Measurements from ENCODE around the gene HPCAL1.

Gene HPCAL1

DNA sequence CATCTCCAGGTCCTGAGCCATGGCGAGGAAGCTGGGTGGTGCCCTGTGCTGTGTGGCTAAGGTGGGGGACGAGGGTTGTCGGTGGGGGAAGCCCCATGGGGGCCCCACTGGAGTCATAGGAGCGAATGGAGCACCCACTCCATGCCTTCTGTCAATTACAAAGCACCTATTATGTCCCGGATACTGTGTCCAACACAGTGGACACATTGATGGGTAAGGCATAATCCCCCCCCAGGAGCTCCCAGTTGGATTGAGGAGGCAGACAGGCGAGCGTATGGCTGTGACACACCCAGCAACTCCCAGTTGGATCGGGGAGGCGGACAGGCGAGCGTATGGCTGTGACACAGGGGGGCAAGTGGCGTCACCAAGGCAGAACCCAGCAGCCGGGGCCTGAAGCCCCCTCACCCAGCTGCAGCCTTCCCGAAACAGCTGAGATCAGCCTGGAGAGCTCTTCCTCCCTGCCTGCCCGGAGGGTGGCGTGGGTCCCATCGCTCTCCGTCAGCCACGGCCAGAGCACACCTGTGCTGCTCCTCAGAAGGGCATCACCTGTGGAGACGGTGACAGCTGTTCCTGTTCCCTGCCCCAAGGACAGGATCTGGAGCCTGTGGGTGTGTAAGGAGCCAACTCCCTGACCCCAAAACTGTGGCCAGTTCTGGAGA lies 69.6 kb downstream of the HPCAL1 start:
- DNase-seq: no peak

- no peak for DNase-seq
Observed at GRCh38 chr2:10372862-10373240, 70.1 kb downstream of the HPCAL1 start.

DNA sequence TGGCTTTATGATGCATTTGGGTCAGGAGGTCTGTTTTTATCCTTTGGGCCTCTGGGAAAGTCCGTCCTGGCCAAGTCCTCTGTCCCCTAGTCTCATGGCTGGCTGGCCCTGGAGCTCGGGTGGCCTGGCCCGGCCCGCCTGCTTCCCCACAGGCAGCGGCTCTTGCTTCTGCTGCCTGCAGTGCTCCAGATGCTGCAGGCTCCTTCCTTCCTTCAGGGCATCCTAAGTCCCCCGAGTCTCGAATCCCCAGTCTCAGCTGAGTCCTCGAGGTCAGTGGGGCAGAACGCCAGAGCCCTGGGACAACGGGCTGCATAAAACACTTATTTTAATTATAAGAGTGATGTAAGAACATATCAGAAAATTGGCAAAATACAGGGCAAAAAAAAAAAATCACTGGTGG lies 71.2 kb downstream of the HPCAL1 start:
- no peak for DNase-seq

DNA sequence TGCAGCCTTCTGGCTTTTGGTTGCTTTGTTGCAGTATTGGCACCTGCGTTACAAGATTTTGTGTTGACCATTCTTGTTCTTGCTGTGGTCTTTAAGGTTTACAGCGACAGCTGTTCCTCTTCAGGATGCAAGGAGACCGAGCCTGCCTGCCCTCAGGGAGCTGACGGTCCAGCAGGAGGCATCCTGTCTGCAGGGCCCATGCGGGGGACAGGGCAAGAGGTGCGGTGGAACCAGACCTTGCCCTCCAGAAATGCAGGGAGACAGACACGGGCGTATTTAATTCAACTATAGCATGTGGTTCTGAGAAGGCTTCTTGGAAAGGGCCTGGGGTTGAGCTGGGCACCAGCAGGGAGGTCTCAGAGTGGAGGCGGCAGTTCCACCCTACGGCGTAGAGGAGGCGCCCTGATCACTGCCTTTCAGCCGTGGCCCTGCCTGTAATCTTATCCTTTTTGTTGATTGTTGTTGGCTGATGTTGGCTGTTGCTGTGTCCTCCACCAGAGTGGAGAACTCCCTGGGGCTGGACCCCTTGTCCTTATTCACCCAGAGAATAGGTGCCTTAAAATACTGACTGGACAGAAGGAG lies 71.7 kb downstream of the HPCAL1 start:
- no peak for DNase-seq

GRCh38 chr2:10375570-10376281 lies 73.0 kb downstream of the HPCAL1 start:
- DNase-seq: no peak

DNA sequence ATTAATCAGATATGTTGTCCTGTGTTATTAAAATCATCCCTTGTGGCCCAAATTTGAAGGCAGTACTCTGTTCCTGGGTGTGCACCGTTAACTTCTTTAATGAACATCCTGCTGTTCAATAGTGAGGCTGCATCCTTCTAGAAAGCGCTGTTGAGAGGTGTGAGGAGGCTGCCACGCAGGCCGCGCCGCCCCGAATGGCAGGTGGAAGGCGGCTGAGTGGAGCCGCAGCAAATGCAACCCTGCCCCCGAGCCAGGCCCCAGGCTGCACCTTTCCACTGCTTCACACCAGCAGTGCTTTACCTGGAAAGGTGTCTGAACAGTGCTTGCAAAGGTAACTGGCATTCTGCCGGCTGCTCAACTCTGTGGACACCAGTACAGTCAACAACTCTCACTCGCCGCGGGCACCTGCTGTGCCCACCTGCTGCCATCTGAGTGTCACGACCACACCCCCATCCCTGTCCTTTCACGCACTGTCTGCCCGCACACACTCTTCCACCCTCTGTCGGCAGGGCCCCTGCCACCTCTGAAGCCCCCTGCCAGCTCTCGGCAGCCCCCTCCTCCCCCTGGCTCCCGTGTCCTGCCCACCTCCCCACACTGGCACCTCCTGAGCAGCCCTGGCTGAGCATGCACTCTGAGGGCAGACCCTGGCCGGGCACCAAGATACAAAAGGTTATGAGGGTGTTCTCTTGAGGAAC lies 74.5 kb downstream of the HPCAL1 start:
- no peak for DNase-seq

GRCh38 chr2:10377747-10378085 lies 75.0 kb downstream of the HPCAL1 start:
- DNase-seq: no peak

DNA sequence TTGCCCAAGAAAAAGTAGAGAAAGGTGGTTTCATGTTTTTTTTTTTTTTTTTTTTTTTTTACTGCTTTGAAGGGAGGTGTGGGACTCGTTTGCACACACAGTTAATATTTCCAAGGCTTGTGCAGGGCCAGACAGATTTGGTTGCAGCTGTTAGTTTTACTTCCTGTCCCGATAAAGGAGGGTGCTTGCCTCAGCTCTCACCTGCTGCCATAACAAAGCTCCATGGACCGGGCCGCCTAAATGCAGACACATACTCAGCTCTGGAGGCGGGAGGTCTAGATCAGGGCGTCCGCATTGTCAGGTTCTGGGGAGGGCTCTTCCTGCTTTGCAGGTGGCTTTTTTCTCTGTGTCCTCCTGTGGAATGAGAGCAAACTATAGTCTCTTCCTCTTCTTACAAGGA lies 75.5 kb downstream of the HPCAL1 start:
- no peak for DNase-seq

DNA sequence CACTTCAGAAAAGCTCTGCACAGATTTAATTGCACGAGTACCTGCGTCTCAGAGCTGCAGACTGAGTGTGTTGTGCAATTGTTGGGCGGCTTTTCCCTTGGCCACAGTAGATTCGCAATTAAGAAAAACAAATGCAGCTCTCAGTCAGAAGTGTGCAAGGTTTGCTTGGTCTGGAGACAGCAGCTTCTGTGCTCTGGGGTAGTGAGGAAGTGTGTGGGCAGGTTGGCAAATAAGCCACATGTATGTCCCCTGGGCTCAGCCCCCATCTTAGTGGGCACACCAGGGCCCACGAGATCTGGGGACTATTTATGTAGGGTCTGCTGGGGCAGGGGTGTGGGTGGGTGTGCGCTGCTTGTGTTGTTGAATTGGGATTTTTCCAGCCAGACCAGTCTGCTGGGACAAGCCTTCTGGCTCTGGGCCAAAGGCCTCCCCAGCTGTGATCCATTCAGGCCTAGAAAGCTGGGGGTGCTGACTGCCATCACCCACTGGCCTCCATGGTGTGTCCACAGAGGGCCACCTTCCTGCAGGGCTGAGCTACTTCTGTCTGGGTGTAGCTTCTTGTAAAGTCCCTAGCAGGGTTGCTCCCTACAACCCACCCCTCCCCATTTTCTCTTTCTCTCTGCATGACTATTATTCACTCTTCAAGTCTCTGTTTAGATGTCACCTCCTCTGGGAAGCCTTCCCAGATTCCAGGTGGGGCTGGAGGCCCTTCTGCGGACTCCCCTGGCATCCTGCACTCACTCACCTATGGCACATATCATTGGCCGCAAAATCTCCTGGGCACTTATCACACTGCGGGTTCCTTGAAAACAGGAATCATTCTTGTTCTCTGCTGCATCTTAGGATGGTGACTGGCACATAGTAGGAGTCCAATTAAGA lies 77.6 kb downstream of the HPCAL1 start:
- DNase-seq: no peak

- no peak for DNase-seq
Observed at GRCh38 chr2:10381997-10382353, 79.3 kb downstream of the HPCAL1 start.

- DNase-seq: no peak
Observed at GRCh38 chr2:10382354-10383061, 79.8 kb downstream of the HPCAL1 start.

DNA sequence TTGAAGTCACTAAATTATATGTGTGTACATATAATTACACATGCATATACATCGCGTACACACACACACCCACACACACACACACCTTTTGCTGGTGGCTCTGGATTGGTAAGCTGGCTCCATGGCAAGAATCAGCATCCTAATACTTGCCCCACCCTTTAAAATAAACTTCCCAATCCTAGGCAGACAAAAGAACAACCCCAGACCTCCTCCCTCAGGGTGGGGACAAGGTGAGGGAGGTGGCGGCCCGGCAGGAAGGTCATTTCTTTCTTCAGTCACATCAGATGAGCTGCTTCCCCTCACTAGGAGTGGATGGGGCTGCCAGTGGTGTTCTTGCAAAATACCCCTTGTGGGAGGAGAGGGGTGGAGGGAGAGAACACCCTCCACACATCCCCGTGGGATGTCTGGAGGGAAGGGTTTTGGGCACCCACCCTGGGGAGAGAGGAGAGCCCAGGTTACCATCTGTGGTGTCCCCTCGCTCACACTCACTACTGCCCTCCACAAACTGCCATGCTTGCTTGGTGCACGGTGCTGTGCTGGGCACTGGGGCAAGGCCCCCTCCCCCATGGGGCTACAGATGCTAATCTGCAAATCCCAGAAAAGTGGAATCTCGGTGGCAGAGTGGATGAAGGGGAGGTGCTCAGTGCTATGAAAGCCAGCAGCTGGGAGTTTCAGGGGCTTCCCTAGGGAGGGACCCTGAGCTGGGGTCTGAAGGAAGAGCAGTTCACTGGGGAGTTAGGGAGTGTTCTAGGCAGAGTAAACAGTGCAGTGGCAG lies 81.4 kb downstream of the HPCAL1 start:
- no peak for DNase-seq

- peak; percentile 14 for DNase-seq
Observed at GRCh38 chr2:10385501-10385900, 82.8 kb downstream of the HPCAL1 start.

- DNase-seq: peak; percentile 16
Observed at GRCh38 chr2:10385933-10386773, 83.4 kb downstream of the HPCAL1 start.

DNA sequence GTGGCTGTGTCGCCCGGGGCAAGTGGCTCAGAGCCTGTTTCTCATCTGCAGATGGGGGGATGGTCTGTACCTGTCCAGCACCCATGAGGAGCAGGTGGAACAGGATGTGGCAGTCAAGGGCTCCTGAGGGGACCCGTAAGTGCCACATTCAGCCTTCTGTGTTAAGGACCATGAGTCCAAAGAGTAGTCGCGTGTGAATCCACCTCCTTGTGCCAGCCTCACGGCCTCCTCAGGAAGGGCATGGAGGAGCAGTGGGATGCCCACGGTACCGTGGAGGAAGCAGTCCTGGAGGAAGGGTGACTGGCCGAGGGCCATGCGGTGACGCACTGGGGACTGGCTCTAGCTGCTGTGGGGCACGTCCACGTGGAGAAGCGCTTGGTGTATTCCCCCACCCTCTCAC lies 84.3 kb downstream of the HPCAL1 start:
- no peak for DNase-seq

GRCh38 chr2:10388954-10389560 lies 86.4 kb downstream of the HPCAL1 start:
- no peak for DNase-seq

GRCh38 chr2:10389573-10389972 lies 86.9 kb downstream of the HPCAL1 start:
- peak; percentile 43 for DNase-seq

GRCh38 chr2:10390369-10390801 lies 87.7 kb downstream of the HPCAL1 start:
- DNase-seq: no peak

- DNase-seq: no peak
Observed at GRCh38 chr2:10392100-10392499, 89.4 kb downstream of the HPCAL1 start.

- DNase-seq: no peak
Observed at GRCh38 chr2:10392548-10392947, 89.8 kb downstream of the HPCAL1 start.
